Panc1 (cell line): ENCODE results near the gene NOS3. TPM values are rescaled to one million over a fixed set of nuclear protein-coding genes. Genes with fewer than 3 reads are reported as not detected.

ENCODE experiments used
- ATAC-seq: fragments of 200-7000 bp; cut with Tn5 transposase; 2 replicates; pipeline ENCODE4 v1.9.1; 2020; ENCODE audit warnings: mild to moderate bottlenecking, moderate library complexity
- BruUV-seq: library from RNA; stranded (reverse); fragments of 400-500 nt; replicated peaks from 2 replicates; lab custom pipeline; 2021; lab: Mats Ljungman, UMichigan
- CTCF ChIA-PET: fragments of 300-600 bp; sonication (Branson Sonifier 250); formaldehyde crosslinking; loops from one replicate; lab custom pipeline; 2022; ENCODE audit warnings: antibody characterized with exemption; lab: Charles Lee
- POLR2A ChIA-PET: fragments of 300-600 bp; sonication (Branson Sonifier 250); formaldehyde crosslinking; loops from one replicate; lab custom pipeline; 2022; ENCODE audit warnings: antibody characterized with exemption; lab: Charles Lee
- DNase-seq: peaks from one replicate; pipeline ENCODE4 v3.0.0-alpha.2; 2010; ENCODE audit warnings: low read depth, low spot score
- H3K27ac ChIP-seq: 2 replicates; pipeline ENCODE4 v1.5.1; 2011; ENCODE audit warnings: mild to moderate bottlenecking, low read length, inconsistent platforms
- H3K27me3 ChIP-seq: fragments of 200-500 bp; sonication (Bioruptor generic); 2 replicates; pipeline ENCODE4 v1.6.0; 2014; ENCODE audit warnings: low read length, inconsistent platforms; ENCODE audit not compliant: control insufficient read depth, insufficient read depth
- H3K36me3 ChIP-seq: fragments of 200-500 bp; sonication (Bioruptor generic); 2 replicates; pipeline ENCODE4 v1.5.1; 2014; ENCODE audit warnings: inconsistent platforms, mild to moderate bottlenecking, low read length, moderate library complexity; ENCODE audit not compliant: control insufficient read depth, insufficient read depth
- H3K4me1 ChIP-seq: 2 replicates; pipeline ENCODE4 v1.5.1; 2011; ENCODE audit warnings: inconsistent platforms, mild to moderate bottlenecking, low read length, moderate library complexity; ENCODE audit not compliant: control insufficient read depth, insufficient read depth
- H3K4me3 ChIP-seq, 2 experiments: 2 replicates each; pipeline ENCODE4 v1.5.1; 2011 to 2012; ENCODE audit warnings: low read depth in 2 of 2, low read length in 2 of 2, mild to moderate bottlenecking in 2 of 2, inconsistent platforms in 1 of 2, moderate library complexity in 1 of 2
- H3K9me3 ChIP-seq: fragments of 200-500 bp; sonication (Bioruptor generic); 2 replicates; pipeline ENCODE4 v1.5.1; 2014; ENCODE audit warnings: low read depth, mild to moderate bottlenecking, inconsistent platforms, low read length, moderate library complexity; ENCODE audit not compliant: control insufficient read depth, insufficient read depth
- POLR2AphosphoS5 ChIP-seq: IDR thresholded peaks from 2 replicates; pipeline ENCODE4 v1.6.1; 2012; ENCODE audit warnings: mild to moderate bottlenecking, low read depth, low read length, moderate library complexity
- SIN3A ChIP-seq: IDR thresholded peaks from 2 replicates; pipeline ENCODE4 v1.6.1; 2012; ENCODE audit warnings: low read depth, mild to moderate bottlenecking, low read length, moderate library complexity, borderline replicate concordance; ENCODE audit not compliant: insufficient read depth
- TCF7L2 ChIP-seq: IDR thresholded peaks from 2 replicates; pipeline ENCODE4 v1.6.1; 2011; ENCODE audit warnings: mild to moderate bottlenecking, low read depth, low read length, inconsistent platforms
- in situ Hi-C: cut with HindIII; loops from 2 replicates; pipeline ENCODE4 v1.10.0; 2016; ENCODE audit warnings: low sequenced_read_pairs, low pct_unique_long_range_greater_than_20kb
- intact Hi-C: fragments of 100-400 bp; cut with micrococcal nuclease; formaldehyde crosslinking; loops from one replicate; pipeline ENCODE4 v1.10.0; 2022; ENCODE audit not compliant: unreplicated experiment
- total RNA-seq: library from RNA; stranded (reverse); gene quantifications from one replicate; pipeline ENCODE4 v1.2.1, GENCODE V29; 2021; ENCODE audit not compliant: unreplicated experiment
- TF ChIP-seq, protein P1 (sequence below), 2 experiments: IDR thresholded peaks; 2 replicates each; pipeline ENCODE4 v1.6.1; 2011 to 2012; ENCODE audit warnings: low read depth in 2 of 2, control low read depth in 1 of 2, low read length in 1 of 2, mild to moderate bottlenecking in 1 of 2, moderate library complexity in 1 of 2; ENCODE audit not compliant: insufficient read depth in 1 of 2
- TF ChIP-seq, protein P2 (sequence below): fragments of 450-650 bp; IDR thresholded peaks from 2 replicates; pipeline ENCODE4 v1.5.1; 2017; ENCODE audit warnings: mild to moderate bottlenecking

Gene NOS3
- total RNA-seq, 1 experiment from 2014 or later = 3.1 TPM

DNA sequence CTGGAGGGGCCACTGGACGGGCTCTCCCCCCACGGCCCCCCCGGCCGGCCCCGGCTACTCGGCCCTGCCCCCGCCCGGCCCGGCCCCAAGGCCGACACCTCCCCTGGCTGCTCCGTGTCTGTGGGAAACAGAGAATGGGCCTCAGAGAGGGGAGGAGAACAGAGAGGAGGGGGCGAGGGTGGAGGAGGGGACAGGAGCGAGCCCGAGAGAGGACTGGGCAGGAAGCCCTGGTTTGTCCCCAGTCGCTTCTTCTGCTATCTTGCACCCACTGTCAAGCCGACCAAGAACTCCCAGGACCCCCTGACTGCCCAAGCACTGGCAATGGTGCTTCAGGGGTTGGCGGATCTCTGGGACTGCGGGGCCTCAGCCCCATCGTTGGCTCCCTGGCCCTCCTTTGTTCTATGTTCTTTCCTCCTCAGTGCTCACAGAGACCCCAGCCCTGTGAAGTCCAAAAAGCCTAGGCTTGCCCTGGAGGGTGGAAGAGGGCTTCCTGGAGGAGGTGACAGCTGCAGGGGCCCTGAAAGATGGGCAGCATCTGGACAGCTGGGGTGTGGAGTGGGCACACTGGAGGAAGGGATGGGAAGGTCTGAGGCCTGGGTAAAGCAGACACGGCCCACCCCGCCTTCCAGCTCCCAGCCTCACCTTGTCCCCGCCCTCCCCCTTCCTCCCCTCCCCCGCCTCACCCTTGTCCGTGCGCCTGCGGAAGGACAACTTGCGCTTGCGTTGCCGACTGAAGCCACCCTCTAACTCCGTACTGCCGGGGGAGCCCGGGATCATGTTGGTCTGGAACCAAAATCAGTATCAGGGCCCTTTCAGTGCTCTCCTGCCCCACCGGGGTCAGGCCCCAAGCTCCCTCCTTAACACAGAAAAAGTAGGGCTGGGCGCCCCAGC lies 42.8 kb upstream of the NOS3 start:
- in situ Hi-C loops (no loop called here), intact Hi-C loops (no loop called here)
- H3K4me1 ChIP-seq = no peaks in the 10 kb centered on the region
- no peak for TF ChIP-seq SIN3A
- TF ChIP-seq, protein P1, sequence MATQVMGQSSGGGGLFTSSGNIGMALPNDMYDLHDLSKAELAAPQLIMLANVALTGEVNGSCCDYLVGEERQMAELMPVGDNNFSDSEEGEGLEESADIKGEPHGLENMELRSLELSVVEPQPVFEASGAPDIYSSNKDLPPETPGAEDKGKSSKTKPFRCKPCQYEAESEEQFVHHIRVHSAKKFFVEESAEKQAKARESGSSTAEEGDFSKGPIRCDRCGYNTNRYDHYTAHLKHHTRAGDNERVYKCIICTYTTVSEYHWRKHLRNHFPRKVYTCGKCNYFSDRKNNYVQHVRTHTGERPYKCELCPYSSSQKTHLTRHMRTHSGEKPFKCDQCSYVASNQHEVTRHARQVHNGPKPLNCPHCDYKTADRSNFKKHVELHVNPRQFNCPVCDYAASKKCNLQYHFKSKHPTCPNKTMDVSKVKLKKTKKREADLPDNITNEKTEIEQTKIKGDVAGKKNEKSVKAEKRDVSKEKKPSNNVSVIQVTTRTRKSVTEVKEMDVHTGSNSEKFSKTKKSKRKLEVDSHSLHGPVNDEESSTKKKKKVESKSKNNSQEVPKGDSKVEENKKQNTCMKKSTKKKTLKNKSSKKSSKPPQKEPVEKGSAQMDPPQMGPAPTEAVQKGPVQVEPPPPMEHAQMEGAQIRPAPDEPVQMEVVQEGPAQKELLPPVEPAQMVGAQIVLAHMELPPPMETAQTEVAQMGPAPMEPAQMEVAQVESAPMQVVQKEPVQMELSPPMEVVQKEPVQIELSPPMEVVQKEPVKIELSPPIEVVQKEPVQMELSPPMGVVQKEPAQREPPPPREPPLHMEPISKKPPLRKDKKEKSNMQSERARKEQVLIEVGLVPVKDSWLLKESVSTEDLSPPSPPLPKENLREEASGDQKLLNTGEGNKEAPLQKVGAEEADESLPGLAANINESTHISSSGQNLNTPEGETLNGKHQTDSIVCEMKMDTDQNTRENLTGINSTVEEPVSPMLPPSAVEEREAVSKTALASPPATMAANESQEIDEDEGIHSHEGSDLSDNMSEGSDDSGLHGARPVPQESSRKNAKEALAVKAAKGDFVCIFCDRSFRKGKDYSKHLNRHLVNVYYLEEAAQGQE (IDR thresholded peaks at IDR 0.05; ENCODE audit: insufficient read depth in 1 of 2, low read depth in 2 of 2, low read length in 1 of 2) = no peak
- no peak overlapping the region for H3K27ac ChIP-seq
- H3K27me3 ChIP-seq = no peaks in the 10 kb centered on the region
- BruUV-seq = no TSS peak
- H3K9me3 ChIP-seq = no peaks in the 10 kb centered on the region
- H3K4me3 ChIP-seq = no peak overlapping the region
- DNase-seq = no peak
- CTCF ChIA-PET = no interaction called here
- POLR2A ChIA-PET = no interaction called here
- H3K36me3 ChIP-seq = no peaks in the 10 kb centered on the region
- no peak for ATAC-seq

DNA sequence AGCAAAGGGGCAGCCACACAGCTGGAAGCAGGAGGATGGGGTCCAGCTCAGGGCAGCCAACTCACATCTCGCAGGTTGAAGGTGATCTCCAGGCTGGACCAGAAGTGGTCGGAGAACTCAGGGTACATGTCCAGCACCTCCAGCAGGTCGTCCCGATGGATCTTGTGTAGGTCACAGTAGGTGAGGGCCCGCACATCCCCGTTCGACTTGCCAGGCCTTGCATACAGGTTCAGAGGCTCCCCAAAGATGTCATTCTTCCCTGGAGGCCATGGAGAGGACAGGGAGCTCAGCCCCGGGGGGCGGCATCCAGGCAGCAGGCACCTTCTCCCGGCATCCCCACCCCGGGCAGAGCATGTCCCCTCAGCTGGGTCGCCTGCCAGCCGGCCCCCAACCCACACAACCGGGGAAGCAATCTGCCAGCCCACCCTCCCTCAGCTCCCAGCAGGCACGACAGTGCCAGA lies 42.0 kb upstream of the NOS3 start:
- intact Hi-C loops (no loop called here), in situ Hi-C loops (no loop called here)
- DNase-seq (no peak), ATAC-seq (no peak)
- no peak overlapping the region for H3K4me3 ChIP-seq
- ChIA-PET CTCF (interaction anchor here (1.1 kb wide), 1 partner anchor 14 kb away, joined by 7 read pairs; no protein-coding TSS in a partner anchor), POLR2A (no interaction called here)
- H3K27me3 ChIP-seq = no peaks in the 10 kb centered on the region
- no peak overlapping the region for H3K27ac ChIP-seq
- H3K9me3 ChIP-seq = no peaks in the 10 kb centered on the region
- H3K4me1 ChIP-seq = no peaks in the 10 kb centered on the region
- BruUV-seq = no TSS peak
- no peaks in the 10 kb centered on the region for H3K36me3 ChIP-seq
- TF ChIP-seq SIN3A = no peak

GRCh38 chr7:150949564-150949963 lies 41.3 kb upstream of the NOS3 start:
- Histone ChIP-seq H3K9me3 (no peaks in the 10 kb centered on the region), H3K27ac (no peak overlapping the region), H3K36me3 (no peaks in the 10 kb centered on the region), H3K27me3 (no peaks in the 10 kb centered on the region), H3K4me1 (no peaks in the 10 kb centered on the region), H3K4me3 (no peak overlapping the region)
- TF ChIP-seq TCF7L2 (no peak), POLR2AphosphoS5 (no peak), SIN3A (no peak)
- TF ChIP-seq, protein P1 (IDR thresholded peaks at IDR 0.05; ENCODE audit: insufficient read depth in 1 of 2, low read depth in 2 of 2, low read length in 1 of 2) = no peak
- TF ChIP-seq, protein P2, sequence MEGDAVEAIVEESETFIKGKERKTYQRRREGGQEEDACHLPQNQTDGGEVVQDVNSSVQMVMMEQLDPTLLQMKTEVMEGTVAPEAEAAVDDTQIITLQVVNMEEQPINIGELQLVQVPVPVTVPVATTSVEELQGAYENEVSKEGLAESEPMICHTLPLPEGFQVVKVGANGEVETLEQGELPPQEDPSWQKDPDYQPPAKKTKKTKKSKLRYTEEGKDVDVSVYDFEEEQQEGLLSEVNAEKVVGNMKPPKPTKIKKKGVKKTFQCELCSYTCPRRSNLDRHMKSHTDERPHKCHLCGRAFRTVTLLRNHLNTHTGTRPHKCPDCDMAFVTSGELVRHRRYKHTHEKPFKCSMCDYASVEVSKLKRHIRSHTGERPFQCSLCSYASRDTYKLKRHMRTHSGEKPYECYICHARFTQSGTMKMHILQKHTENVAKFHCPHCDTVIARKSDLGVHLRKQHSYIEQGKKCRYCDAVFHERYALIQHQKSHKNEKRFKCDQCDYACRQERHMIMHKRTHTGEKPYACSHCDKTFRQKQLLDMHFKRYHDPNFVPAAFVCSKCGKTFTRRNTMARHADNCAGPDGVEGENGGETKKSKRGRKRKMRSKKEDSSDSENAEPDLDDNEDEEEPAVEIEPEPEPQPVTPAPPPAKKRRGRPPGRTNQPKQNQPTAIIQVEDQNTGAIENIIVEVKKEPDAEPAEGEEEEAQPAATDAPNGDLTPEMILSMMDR = no peak
- ATAC-seq = no peak
- intact Hi-C loops (no loop called here), in situ Hi-C loops (no loop called here)
- CTCF ChIA-PET = interaction anchor here (1.1 kb wide), 1 partner anchor 13 kb away, joined by 7 read pairs; no protein-coding TSS in a partner anchor
- POLR2A ChIA-PET = no interaction called here
- DNase-seq = no peak
- BruUV-seq = no TSS peak
